AG04450 (cell line): Measurements from ENCODE around the gene CYTL1. TPM values are rescaled to one million over a fixed set of nuclear protein-coding genes. Genes with fewer than 3 reads are reported as not detected.

ENCODE experiments used
- CTCF ChIA-PET: fragments of 300-600, 350-600 bp; formaldehyde crosslinking; extraction: SDS; loops from one replicate; lab custom pipeline; 2022; ENCODE audit warnings: antibody characterized with exemption, inconsistent platforms; lab: Charles Lee
- POLR2A ChIA-PET: fragments of 350-600 bp; formaldehyde crosslinking; extraction: SDS; loops from one replicate; lab custom pipeline; 2021; ENCODE audit warnings: antibody characterized with exemption, inconsistent platforms; lab: Yijun Ruan, JAX
- DNase-seq: peaks from one replicate; pipeline ENCODE4 v3.0.0-alpha.2; 2011; ENCODE audit warnings: low read depth, low spot score
- H3K27ac ChIP-seq: one replicate; pipeline ENCODE4 v1.5.1; 2012; ENCODE audit warnings: low read depth, low read length, control low read depth
- H3K27me3 ChIP-seq: one replicate; pipeline ENCODE4 v1.6.0; 2012; ENCODE audit warnings: low read length; ENCODE audit not compliant: control insufficient read depth, insufficient read depth
- H3K4me3 ChIP-seq: 2 replicates; pipeline ENCODE4 v1.5.1; 2011; ENCODE audit warnings: mild to moderate bottlenecking, low read depth, low read length, control low read depth
- H3K9me3 ChIP-seq: 2 replicates; pipeline ENCODE4 v1.5.1; 2012; ENCODE audit warnings: low read length; ENCODE audit not compliant: control insufficient read depth, insufficient read depth
- CTCF ChIP-seq: IDR thresholded peaks from 2 replicates; pipeline ENCODE4 v1.5.1; 2011; ENCODE audit warnings: low read depth, low read length, control low read depth, inconsistent platforms
- polyA plus RNA-seq: library from polyadenylated mRNA; depleted of rRNA; stranded (reverse); fragments of >200 nt; gene quantifications from 2 replicates; pipeline ENCODE4 v1.2.3, GENCODE V29; 2011

Gene CYTL1
- polyA plus RNA-seq, 1 experiment, result 30.0 TPM

DNA sequence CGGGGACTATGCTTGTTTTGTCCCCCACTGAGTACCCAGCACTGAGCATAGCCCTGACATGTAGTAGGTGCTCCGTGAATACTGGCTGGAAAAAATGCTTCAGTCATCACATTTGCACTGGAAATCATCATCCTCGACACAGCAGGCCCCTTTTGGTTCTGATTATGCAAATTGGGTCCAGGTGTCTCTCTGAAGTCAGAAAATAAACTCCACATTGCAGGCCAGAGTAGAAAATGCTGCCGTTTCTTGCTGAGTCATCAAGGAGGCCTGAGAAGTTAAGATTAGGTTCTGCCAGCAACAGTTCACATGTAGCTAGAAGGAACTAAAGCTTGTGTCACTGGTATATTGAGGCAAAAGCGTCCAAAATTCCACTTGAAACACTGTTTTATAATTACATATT, 17.0 kb upstream of the CYTL1 start:
- ChIA-PET CTCF (interaction anchor here (0.7 to 2.0 kb wide), 3 partner anchors 19 to 473 kb away, joined by 3 to 7 read pairs (median 4); no protein-coding TSS in a partner anchor), POLR2A (interaction anchor here (0.6 kb wide), 1 partner anchor 17 kb away, joined by 6 read pairs; no protein-coding TSS in a partner anchor)
- TF ChIP-seq CTCF, result no peak
- Histone ChIP-seq H3K27me3 (no peaks in the 10 kb centered on the region), H3K4me3 (no peak overlapping the region), H3K9me3 (no peaks in the 10 kb centered on the region), H3K27ac (no peak overlapping the region)
- peak; percentile 30 for DNase-seq

DNA sequence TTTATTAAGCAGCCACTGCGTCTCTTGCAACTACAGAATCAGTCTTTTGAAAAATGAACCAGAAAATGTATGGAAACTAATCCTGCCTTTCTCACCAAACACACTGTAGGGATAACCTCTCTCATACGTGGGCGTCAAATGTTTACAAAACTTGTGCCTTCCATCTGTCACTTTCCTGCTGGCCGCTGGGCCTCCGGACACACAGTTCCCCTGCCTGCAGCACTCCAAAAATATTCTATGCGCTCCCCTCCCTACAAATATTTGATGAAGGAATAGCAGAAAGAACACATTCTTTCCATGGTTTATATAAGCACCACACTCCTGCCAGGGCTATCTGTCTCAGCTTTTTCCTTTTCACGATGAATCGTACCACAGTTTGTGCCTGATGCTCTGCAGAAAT, 14.9 kb upstream of the CYTL1 start:
- CTCF ChIA-PET, result interaction anchor here (0.6 to 0.7 kb wide), 2 partner anchors 16 to 600 kb away, joined by 3 to 8 read pairs; no protein-coding TSS in a partner anchor
- Histone ChIP-seq H3K27ac (no peak overlapping the region), H3K9me3 (peaks cover 2% of the 10 kb centered on the region; the same call in 1 of the 2 replicates), H3K4me3 (no peak overlapping the region), H3K27me3 (peaks cover 3% of the 10 kb centered on the region)
- POLR2A ChIA-PET, result no interaction called here
- TF ChIP-seq CTCF, result no peak
- DNase-seq, result no peak

- TF ChIP-seq CTCF, result no peak
- H3K27me3 ChIP-seq, result peaks cover 7% of the 10 kb centered on the region
- ChIA-PET POLR2A (no interaction called here), CTCF (interaction anchor here (0.7 kb wide), 1 partner anchor 37 kb away, joined by 3 read pairs; no protein-coding TSS in a partner anchor)
- no peak overlapping the region for H3K4me3 ChIP-seq
- peaks cover 2% of the 10 kb centered on the region; the same call in 1 of the 2 replicates for H3K9me3 ChIP-seq
- H3K27ac ChIP-seq, result no peak overlapping the region
- no peak for DNase-seq
These were observed 14.1 kb upstream of the CYTL1 start for GRCh38 chr4:5033281-5033841.

- Histone ChIP-seq H3K27me3 (peaks cover 7% of the 10 kb centered on the region), H3K9me3 (peaks cover 2% of the 10 kb centered on the region; the same call in 1 of the 2 replicates), H3K27ac (no peak overlapping the region), H3K4me3 (no peak overlapping the region)
- no peak for DNase-seq
- no peak for TF ChIP-seq CTCF
- CTCF ChIA-PET, result interaction anchor here (0.7 to 1.4 kb wide), 4 partner anchors 15 to 379 kb away, joined by 3 to 13 read pairs (median 6); no protein-coding TSS in a partner anchor
- POLR2A ChIA-PET, result no interaction called here
These were observed 13.6 kb upstream of the CYTL1 start for GRCh38 chr4:5032813-5033212.

GRCh38 chr4:5030927-5031326, 11.7 kb upstream of the CYTL1 start:
- Histone ChIP-seq H3K27me3 (peaks cover 10% of the 10 kb centered on the region), H3K4me3 (no peak overlapping the region), H3K27ac (no peak overlapping the region), H3K9me3 (peaks cover 2% of the 10 kb centered on the region; the same call in 1 of the 2 replicates)
- no peak for DNase-seq
- CTCF ChIA-PET, result interaction anchor here (1.0 kb wide), 1 partner anchor 19 kb away, joined by 3 read pairs; no protein-coding TSS in a partner anchor
- TF ChIP-seq CTCF, result no peak
- POLR2A ChIA-PET, result no interaction called here
